ENCODE measurements around the gene NEU4. TPM values are rescaled to one million over a fixed set of nuclear protein-coding genes. Genes with fewer than 3 reads are reported as not detected.
"Not testable (repeated sequence)": the region's sequence is repeated elsewhere in the genome, so short reads cannot be mapped to it uniquely, and the experiment has no call there.

Gene NEU4
- total RNA-seq, 1 experiment from 2014 or later, result 3.9 TPM

GRCh38 chr2:241798631-241799521 lies 10.1 kb upstream of the NEU4 start:
- Mint-ChIP-seq H3K36me3 (ENCODE audit: insufficient read depth, unreplicated experiment) (peaks cover 5% of the 10 kb centered on the region), H3K27me3 (ENCODE audit: insufficient read depth, unreplicated experiment) (no peaks in the 10 kb centered on the region), H3K9me3 (ENCODE audit: unreplicated experiment) (peaks cover under 1% of the 10 kb centered on the region), H3K4me3 (ENCODE audit: unreplicated experiment) (no peak overlapping the region), H3K27ac (ENCODE audit: unreplicated experiment) (no peak overlapping the region), H3K4me1 (ENCODE audit: low read depth, unreplicated experiment) (peaks cover 18% of the 10 kb centered on the region)
- no peaks in the 10 kb centered on the region for H3K9me3 ChIP-seq
- H3K4me3 ChIP-seq (ENCODE audit: low read depth, low read length), result no peak overlapping the region
- POLR2A ChIA-PET, result no interaction called here
- intact Hi-C loops (cut with micrococcal nuclease; ENCODE audit: unreplicated experiment), result no loop called here
- peaks cover 19% of the 10 kb centered on the region for H3K4me1 ChIP-seq
- no TSS peak for BruUV-seq (replicated peaks)
- CTCF ChIA-PET, result no interaction called here
- H3K27me3 ChIP-seq (replicated peaks; ENCODE audit: control insufficient read depth, insufficient read depth, low read length), result no peaks in the 10 kb centered on the region
- peak in 1 of 2 experiments; percentile 15 for DNase-seq
- no peaks in the 10 kb centered on the region for H3K36me3 ChIP-seq (ENCODE audit: control insufficient read depth, insufficient read depth, low read length)
- no peak for TF ChIP-seq CTCF (IDR thresholded peaks at IDR 0.05; ENCODE audit: insufficient read depth in 1 of 2, low read depth in 1 of 2, low read length in 1 of 2, severe bottlenecking in 1 of 2, unreplicated experiment in 1 of 2)

GRCh38 chr2:241799522-241800197 lies 9.3 kb upstream of the NEU4 start:
- peak in 1 of 2 experiments; percentile 8 for DNase-seq
- Mint-ChIP-seq H3K36me3 (ENCODE audit: insufficient read depth, unreplicated experiment) (peaks cover 5% of the 10 kb centered on the region), H3K4me1 (ENCODE audit: low read depth, unreplicated experiment) (peaks cover 18% of the 10 kb centered on the region), H3K27ac (ENCODE audit: unreplicated experiment) (no peak overlapping the region), H3K9me3 (ENCODE audit: unreplicated experiment) (no peaks in the 10 kb centered on the region), H3K4me3 (ENCODE audit: unreplicated experiment) (no peak overlapping the region), H3K27me3 (ENCODE audit: insufficient read depth, unreplicated experiment) (no peaks in the 10 kb centered on the region)
- TF ChIP-seq CTCF (IDR thresholded peaks at IDR 0.05; ENCODE audit: insufficient read depth in 1 of 2, low read depth in 1 of 2, low read length in 1 of 2, severe bottlenecking in 1 of 2, unreplicated experiment in 1 of 2), result no peak
- ChIA-PET POLR2A (no interaction called here), CTCF (no interaction called here)
- no TSS peak for BruUV-seq (replicated peaks)
- no peaks in the 10 kb centered on the region for H3K27me3 ChIP-seq (replicated peaks; ENCODE audit: control insufficient read depth, insufficient read depth, low read length)
- no peak overlapping the region for H3K4me3 ChIP-seq (ENCODE audit: low read depth, low read length)
- intact Hi-C loops (cut with micrococcal nuclease; ENCODE audit: unreplicated experiment), result no loop called here
- H3K4me1 ChIP-seq, result peaks cover 16% of the 10 kb centered on the region
- no peaks in the 10 kb centered on the region for H3K36me3 ChIP-seq (ENCODE audit: control insufficient read depth, insufficient read depth, low read length)
- no peaks in the 10 kb centered on the region for H3K9me3 ChIP-seq

GRCh38 chr2:241800198-241800903 lies 8.6 kb upstream of the NEU4 start:
- H3K4me3 ChIP-seq (ENCODE audit: low read depth, low read length); H3K27ac Mint-ChIP-seq (ENCODE audit: unreplicated experiment); H3K4me3 Mint-ChIP-seq (ENCODE audit: unreplicated experiment); intact Hi-C loops (cut with micrococcal nuclease; ENCODE audit: unreplicated experiment); DNase-seq; H3K27me3 Mint-ChIP-seq (ENCODE audit: insufficient read depth, unreplicated experiment); H3K27me3 ChIP-seq (replicated peaks; ENCODE audit: control insufficient read depth, insufficient read depth, low read length); H3K4me1 ChIP-seq; POLR2A ChIA-PET; H3K9me3 ChIP-seq; BruUV-seq (replicated peaks); H3K36me3 Mint-ChIP-seq (ENCODE audit: insufficient read depth, unreplicated experiment); H3K36me3 ChIP-seq (ENCODE audit: control insufficient read depth, insufficient read depth, low read length); CTCF ChIA-PET; H3K9me3 Mint-ChIP-seq (ENCODE audit: unreplicated experiment): not testable (repeated sequence)
- peaks cover 13% of the 10 kb centered on the region for H3K4me1 Mint-ChIP-seq (ENCODE audit: low read depth, unreplicated experiment)

Data from Caco-2 (cell line).